ENCODE results near the gene EP300. TPM values are rescaled to one million over a fixed set of nuclear protein-coding genes. Genes with fewer than 3 reads are reported as not detected.
A peak's percentile ranks its signal among the peaks of the same experiment; 100 is the strongest.
"Not testable (repeated sequence)": the region's sequence is repeated elsewhere in the genome, so short reads cannot be mapped to it uniquely, and the experiment has no call there.

EP300 gene
- 21.8 and 37.5 TPM in 2 replicates for total RNA-seq

GRCh38 chr22:41092023-41092817 lies at the start of gene EP300:
Gene EP300, plus strand, starts transcription at chr22:41092592. Its CDS starts 413 bp downstream, at chr22:41093005.
- peak; percentile 43 for DNase-seq (ENCODE audit: low read depth, low spot score)

GRCh38 chr22:41043722-41044121 lies 48.7 kb upstream of the EP300 start:
- no peak for DNase-seq (ENCODE audit: low read depth, low spot score)

- not testable (repeated sequence) for DNase-seq (ENCODE audit: low read depth, low spot score)
Measured at GRCh38 chr22:41045575-41045974, 46.8 kb upstream of the EP300 start.

- no peak for DNase-seq (ENCODE audit: low read depth, low spot score)
Measured at GRCh38 chr22:41047801-41048211, 44.6 kb upstream of the EP300 start.

- not testable (repeated sequence) for DNase-seq (ENCODE audit: low read depth, low spot score)
Measured at GRCh38 chr22:41048345-41048744, 44.0 kb upstream of the EP300 start.

- DNase-seq (ENCODE audit: low read depth, low spot score), result peak; percentile 20
Measured at GRCh38 chr22:41048791-41049717, 43.3 kb upstream of the EP300 start.

- DNase-seq (ENCODE audit: low read depth, low spot score), result not testable (repeated sequence)
Measured at GRCh38 chr22:41049795-41050194, 42.6 kb upstream of the EP300 start.

DNA sequence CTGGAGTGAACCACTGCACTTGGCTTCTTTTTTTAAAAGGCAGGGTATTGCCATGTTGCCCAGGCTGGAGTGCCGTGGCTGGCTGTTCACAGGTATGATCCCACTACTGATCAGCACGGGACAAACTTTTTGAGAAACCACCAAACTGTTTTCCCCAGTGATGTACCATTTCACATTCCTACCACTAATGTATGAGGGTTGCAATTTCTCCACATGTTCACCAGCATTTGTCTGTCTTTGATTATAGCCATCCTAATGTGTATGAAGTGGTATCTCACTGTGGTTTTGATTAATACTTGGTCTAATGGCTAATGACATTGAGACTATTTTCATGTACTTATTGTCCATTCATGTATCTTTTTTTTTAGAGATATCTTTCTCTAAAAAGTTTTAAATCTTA lies 41.5 kb upstream of the EP300 start:
- no peak for DNase-seq (ENCODE audit: low read depth, low spot score)

DNA sequence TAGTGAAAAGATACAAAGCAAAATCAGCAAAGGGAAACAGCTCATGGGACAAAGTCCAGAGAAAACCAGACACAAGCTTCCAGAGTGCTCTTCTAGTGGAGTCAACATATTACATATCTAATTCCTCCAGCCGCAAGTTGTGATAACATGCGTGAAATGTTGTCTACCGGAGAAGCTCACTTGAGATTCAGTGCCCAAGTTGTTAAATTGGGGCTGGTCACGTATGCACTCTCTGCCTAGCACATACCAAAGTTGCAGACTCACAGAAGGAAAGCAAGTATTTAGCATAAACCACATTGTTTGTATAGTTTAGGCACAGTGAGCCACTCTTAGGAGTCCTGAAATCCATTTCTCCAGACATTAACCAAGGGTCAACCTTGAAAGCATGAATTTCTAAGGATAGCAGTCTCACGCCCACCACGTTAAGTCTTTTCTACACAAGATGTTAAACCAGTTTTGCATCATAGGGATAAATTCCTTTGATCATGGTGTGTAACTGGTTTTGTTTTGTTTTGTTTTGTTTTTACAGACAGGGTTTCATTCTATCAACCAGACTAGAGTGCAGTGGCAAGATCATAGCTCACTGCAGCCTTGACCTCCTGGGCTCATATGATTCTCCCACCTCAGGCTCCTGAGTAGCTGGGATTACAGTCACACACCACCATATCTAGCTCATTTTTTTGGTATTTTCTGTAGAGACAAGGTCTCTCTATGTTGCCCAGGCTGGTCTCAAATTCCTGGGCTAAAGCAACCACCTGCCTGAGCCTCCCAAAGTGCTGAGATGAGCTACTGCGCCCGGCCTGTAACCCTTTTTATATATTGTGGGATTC lies 39.5 kb upstream of the EP300 start:
- no peak for DNase-seq (ENCODE audit: low read depth, low spot score)

- no peak for DNase-seq (ENCODE audit: low read depth, low spot score)
Measured at GRCh38 chr22:41057076-41057475, 35.3 kb upstream of the EP300 start.

- no peak for DNase-seq (ENCODE audit: low read depth, low spot score)
Measured at GRCh38 chr22:41062146-41062545, 30.2 kb upstream of the EP300 start.

DNA sequence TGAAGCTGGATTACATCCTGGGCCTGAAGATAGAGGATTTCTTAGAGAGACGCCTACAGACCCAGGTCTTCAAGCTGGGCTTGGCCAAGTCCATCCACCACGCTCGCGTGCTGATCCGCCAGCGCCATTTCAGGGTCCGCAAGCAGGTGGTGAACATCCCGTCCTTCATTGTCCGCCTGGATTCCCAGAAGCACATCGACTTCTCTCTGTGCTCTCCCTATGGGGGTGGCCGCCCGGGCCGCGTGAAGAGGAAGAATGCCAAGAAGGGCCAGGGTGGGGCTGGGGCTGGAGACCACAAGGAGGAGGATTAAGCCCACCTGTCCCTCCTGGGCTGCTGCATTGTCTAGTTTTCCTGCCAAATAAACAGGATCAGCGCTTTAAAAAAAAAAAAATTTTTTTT lies 28.1 kb upstream of the EP300 start:
- DNase-seq (ENCODE audit: low read depth, low spot score), result not testable (repeated sequence)

DNA sequence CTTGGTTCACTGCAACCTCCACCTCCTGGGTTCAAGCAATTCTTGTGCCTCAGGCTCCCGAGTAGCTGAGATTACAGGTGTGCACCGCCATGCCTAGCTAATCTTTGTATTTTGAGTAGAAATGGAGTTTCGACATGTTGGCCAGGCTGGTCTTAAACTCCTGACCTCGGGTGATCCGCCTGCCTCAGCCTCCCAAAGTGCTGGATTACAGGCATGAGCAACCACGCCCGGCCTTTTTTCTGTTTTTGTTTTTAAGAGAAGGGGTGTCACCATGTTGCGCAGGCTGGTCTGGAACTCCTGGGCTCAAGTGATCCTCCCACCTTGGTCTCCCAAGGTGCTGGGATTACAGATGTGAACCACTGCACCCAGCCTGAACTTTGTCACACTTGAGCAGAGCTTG lies 26.1 kb upstream of the EP300 start:
- DNase-seq (ENCODE audit: low read depth, low spot score), result not testable (repeated sequence)

DNA sequence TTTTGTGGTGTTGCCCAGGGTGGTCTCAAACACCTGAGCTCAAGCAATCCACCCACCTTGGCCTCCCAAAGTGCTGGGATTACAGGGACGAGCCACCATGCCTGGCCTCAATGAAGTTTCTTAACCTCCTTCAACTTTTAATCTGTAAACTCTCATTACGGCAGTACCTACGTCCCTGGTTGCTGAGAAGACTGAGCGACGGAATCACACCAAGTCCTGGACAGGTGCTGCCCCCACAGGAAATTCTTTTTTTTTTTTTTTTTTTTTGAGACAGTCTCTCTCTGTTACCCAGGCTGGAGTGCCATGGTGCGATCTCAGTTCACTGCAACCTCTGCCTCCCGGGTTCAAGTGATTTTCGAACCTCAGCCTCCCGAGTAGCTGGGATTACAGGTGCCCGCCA lies 24.4 kb upstream of the EP300 start:
- not testable (repeated sequence) for DNase-seq (ENCODE audit: low read depth, low spot score)

DNA sequence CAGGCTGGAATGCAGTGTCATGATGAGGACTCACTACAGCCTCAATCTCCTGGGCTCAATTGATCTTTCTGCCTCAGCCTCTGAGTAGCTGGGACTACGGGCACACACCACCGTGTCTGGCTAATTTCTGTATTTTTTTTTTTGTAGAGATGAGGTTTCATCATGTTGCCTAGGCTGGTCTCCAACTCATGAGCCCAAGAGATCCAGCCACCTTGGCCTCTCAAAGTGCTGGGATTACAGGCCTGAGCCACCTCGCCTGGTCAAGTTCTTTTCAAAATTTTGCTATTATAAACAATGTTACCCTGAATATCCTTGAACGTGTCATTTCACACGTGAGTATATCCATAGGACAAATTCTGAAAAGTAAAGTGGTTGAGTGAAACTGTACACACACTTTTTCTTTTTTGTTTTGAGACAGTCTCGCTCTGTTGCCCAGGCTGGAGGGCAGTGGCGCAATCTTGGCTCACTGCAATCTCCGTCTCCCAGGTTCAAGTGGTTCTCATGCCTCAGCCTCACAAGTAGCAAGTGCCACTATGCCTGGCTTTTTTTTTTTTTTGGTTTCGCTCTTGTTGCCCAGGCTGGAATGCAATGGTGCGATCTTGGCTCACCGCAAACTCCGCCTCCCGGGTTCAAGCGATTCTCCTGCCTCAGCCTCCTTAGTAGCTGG lies 21.6 kb upstream of the EP300 start:
- DNase-seq (ENCODE audit: low read depth, low spot score), result no peak

- no peak for DNase-seq (ENCODE audit: low read depth, low spot score)
Measured at GRCh38 chr22:41074061-41074460, 18.3 kb upstream of the EP300 start.

GRCh38 chr22:41074466-41074865 lies 17.9 kb upstream of the EP300 start:
- no peak for DNase-seq (ENCODE audit: low read depth, low spot score)

DNA sequence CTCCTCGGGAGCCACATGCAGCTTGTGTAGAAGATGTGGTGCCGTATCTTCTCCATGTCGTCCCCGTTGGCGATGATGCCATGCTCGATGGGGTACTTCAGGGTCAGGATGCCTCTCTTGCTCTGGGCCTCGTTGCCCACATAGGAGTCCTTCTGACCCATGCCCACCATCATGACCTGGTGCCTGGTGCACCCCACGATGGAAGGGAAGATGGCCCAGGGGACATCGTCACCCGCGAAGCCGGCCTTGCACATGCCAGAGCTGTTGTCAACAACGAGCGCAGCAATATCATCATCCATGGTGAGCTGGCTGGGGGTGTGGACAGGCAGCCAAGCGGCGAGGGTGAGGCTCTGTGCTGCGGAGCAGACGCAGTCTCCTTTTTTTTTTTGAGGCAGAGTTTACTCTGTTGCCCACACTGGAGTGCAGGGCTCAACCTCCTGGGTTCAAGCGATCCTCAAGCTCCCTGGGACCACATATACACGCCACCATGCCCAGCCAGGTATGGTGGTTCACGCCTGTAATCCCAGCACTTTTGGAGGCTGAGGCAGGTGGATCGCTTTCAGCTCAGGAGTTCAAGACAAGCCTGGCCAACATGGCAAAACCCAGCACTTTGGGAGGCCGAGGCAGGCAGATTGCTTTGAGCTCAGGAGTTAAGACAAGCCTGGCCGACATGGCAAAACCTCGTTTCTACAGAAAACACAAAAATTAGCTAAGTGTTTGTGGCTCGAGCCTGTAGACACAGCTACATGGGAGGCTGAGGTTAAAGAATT lies 17.3 kb upstream of the EP300 start:
- DNase-seq (ENCODE audit: low read depth, low spot score), result no peak

- no peak for DNase-seq (ENCODE audit: low read depth, low spot score)
Measured at GRCh38 chr22:41075946-41076345, 16.4 kb upstream of the EP300 start.

DNA sequence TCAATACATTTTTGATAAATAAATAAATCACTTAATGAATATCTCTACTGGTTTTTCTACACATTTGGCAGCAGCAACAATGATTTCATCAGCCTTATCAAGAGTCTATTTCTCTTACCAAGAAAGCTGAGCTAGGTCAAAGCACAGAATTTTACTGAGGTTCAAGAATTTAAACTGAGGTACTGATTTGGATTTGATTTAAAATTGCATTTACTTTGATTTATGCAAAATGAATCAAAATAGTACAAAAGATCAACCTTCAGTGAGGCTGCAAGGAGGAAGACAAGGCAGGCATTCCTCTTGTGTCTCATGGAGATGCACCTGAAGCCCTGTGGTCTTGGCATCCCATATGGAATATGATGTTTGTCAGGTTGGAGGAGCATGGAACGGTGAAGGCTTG lies 15.5 kb upstream of the EP300 start:
- no peak for DNase-seq (ENCODE audit: low read depth, low spot score)

Data from pulmonary artery endothelial cell (primary cell).